Neuron (in vitro differentiated cells): ENCODE data around the gene SCEL.

Experiments used
- H2AFZ ChIP-seq: one replicate; pipeline ENCODE4 v1.6.1; 2013; ENCODE audit warnings: low read depth, mild to moderate bottlenecking, inconsistent platforms, low read length, moderate library complexity
- H3K27me3 ChIP-seq: one replicate; pipeline ENCODE4 v1.6.1; 2013; ENCODE audit warnings: low read length; ENCODE audit not compliant: insufficient read depth
- H3K36me3 ChIP-seq: one replicate; pipeline ENCODE4 v1.6.1; 2013; ENCODE audit warnings: low read length; ENCODE audit not compliant: insufficient read depth
- H3K4me1 ChIP-seq: one replicate; pipeline ENCODE4 v1.6.1; 2013; ENCODE audit warnings: low read length; ENCODE audit not compliant: insufficient read depth
- H3K4me3 ChIP-seq: 2 replicates; pipeline ENCODE4 v1.5.1; 2013; ENCODE audit warnings: mild to moderate bottlenecking, low read length, moderate library complexity
- H3K9me3 ChIP-seq: one replicate; pipeline ENCODE4 v1.6.1; 2013; ENCODE audit warnings: low read length

SCEL gene

GRCh38 chr13:77548594-77548993 lies 13.1 kb downstream of the SCEL start:
- Histone ChIP-seq H2AFZ (no peak overlapping the region), H3K4me3 (no peak overlapping the region), H3K27me3 (no peaks in the 10 kb centered on the region), H3K4me1 (no peaks in the 10 kb centered on the region), H3K36me3 (no peaks in the 10 kb centered on the region), H3K9me3 (no peaks in the 10 kb centered on the region)

DNA sequence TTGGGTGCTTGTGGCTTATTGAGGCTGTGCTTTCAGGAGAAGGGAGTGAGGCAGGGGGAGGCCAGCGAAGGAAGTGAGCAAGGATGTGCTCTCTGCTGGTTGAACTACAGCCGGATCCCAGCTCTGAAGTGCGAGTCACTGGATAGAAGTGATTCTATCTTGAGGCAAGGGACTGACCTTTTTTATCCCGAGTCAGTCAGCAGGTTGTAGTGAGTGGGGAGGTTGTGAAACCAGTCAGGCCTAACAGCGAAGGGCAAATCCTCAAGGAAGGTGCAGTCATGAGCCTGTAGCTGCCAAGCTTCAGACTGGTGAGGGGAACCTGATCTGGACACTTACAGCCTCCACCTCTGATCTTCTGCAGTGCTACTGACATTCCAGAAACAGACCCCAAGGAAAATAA lies 18.6 kb downstream of the SCEL start:
- H3K27me3 ChIP-seq = no peaks in the 10 kb centered on the region
- H3K9me3 ChIP-seq = no peaks in the 10 kb centered on the region
- no peaks in the 10 kb centered on the region for H3K36me3 ChIP-seq
- H3K4me3 ChIP-seq = no peak overlapping the region
- no peaks in the 10 kb centered on the region for H3K4me1 ChIP-seq
- H2AFZ ChIP-seq = no peak overlapping the region

- H3K4me1 ChIP-seq = no peaks in the 10 kb centered on the region
- H3K27me3 ChIP-seq = no peaks in the 10 kb centered on the region
- no peaks in the 10 kb centered on the region for H3K36me3 ChIP-seq
- no peaks in the 10 kb centered on the region for H3K9me3 ChIP-seq
- H2AFZ ChIP-seq = no peak overlapping the region
- no peak overlapping the region for H3K4me3 ChIP-seq
Measured at GRCh38 chr13:77555246-77555645, 19.7 kb downstream of the SCEL start.

- Histone ChIP-seq H3K4me3 (no peak overlapping the region), H3K36me3 (no peaks in the 10 kb centered on the region), H2AFZ (no peak overlapping the region), H3K27me3 (no peaks in the 10 kb centered on the region), H3K9me3 (no peaks in the 10 kb centered on the region), H3K4me1 (no peaks in the 10 kb centered on the region)
Measured at GRCh38 chr13:77558016-77558415, 22.5 kb downstream of the SCEL start.

DNA sequence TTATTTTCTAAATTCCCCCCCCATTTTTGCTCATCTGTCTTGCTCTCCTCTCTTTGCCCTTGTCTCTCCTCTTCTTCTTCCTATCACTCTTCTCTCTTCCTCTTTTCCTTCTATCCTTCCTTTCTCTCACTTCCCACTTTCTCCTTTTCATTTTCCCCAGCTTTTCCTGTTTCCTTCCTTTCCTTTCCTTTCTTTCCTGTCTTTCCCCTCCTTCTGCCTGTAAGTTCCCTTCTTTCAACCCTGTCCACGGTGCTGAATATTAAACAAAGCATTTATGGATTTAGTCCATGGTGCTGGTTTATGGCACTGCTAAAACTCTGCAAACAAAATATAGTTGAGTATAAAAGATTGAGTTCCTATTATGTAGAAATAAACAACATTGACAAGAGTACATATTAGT lies 27.6 kb downstream of the SCEL start:
- H3K27me3 ChIP-seq = no peaks in the 10 kb centered on the region
- H3K4me3 ChIP-seq = no peak overlapping the region
- no peaks in the 10 kb centered on the region for H3K36me3 ChIP-seq
- no peak overlapping the region for H2AFZ ChIP-seq
- no peaks in the 10 kb centered on the region for H3K9me3 ChIP-seq
- no peaks in the 10 kb centered on the region for H3K4me1 ChIP-seq

- no peak overlapping the region for H2AFZ ChIP-seq
- no peaks in the 10 kb centered on the region for H3K9me3 ChIP-seq
- H3K27me3 ChIP-seq = no peaks in the 10 kb centered on the region
- H3K4me3 ChIP-seq = no peak overlapping the region
- H3K36me3 ChIP-seq = no peaks in the 10 kb centered on the region
- H3K4me1 ChIP-seq = no peaks in the 10 kb centered on the region
Measured at GRCh38 chr13:77565635-77566034, 30.1 kb downstream of the SCEL start.

GRCh38 chr13:77571956-77572355 lies 36.5 kb downstream of the SCEL start:
- no peak overlapping the region for H3K4me3 ChIP-seq
- no peaks in the 10 kb centered on the region for H3K27me3 ChIP-seq
- no peaks in the 10 kb centered on the region for H3K9me3 ChIP-seq
- H3K36me3 ChIP-seq = no peaks in the 10 kb centered on the region
- no peaks in the 10 kb centered on the region for H3K4me1 ChIP-seq
- H2AFZ ChIP-seq = no peak overlapping the region

DNA sequence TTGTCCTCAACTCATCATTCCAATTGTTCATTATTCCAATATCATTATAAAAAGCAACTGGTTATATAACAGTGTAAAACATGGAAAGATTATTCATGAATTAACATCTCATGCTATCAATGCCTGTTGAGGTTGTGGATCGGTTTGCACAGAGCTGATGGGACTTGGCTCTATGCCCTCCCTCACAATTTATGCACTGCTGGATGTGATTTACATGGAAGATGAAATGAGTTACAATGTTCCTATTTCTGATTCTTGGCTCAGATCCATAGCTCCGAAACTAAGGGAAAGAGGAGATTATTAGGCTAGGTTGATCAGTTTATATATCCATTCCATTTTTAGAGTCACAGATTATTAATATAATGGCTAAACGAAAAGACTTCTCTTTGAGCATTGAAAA lies 38.6 kb downstream of the SCEL start:
- Histone ChIP-seq H2AFZ (no peak overlapping the region), H3K27me3 (no peaks in the 10 kb centered on the region), H3K36me3 (no peaks in the 10 kb centered on the region), H3K4me1 (no peaks in the 10 kb centered on the region), H3K9me3 (no peaks in the 10 kb centered on the region), H3K4me3 (no peak overlapping the region)

- Histone ChIP-seq H3K4me1 (peaks cover 10% of the 10 kb centered on the region), H3K36me3 (no peaks in the 10 kb centered on the region), H3K27me3 (no peaks in the 10 kb centered on the region), H2AFZ (no peak overlapping the region), H3K9me3 (no peaks in the 10 kb centered on the region), H3K4me3 (no peak overlapping the region)
Measured at GRCh38 chr13:77579959-77580358, 44.5 kb downstream of the SCEL start.

DNA sequence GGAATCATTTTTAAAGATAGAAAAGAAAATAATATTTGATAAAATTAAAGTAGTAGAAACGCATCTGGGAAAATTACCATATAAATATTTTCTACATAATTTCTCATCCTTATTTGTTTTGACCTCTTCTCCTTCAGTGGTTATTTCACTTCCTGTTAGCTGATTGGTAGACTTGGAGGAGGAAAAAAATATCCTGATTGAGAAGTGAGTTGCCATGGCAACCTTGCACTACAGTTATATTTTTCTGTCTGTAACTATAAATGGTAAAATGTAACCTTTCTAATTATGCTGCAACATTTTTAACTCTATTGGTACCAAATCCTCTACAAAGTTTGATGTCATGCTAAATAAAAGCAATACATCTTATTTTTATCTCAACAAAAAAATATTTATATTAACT lies 45.2 kb downstream of the SCEL start:
- no peaks in the 10 kb centered on the region for H3K36me3 ChIP-seq
- H3K4me1 ChIP-seq = peaks cover 10% of the 10 kb centered on the region
- no peaks in the 10 kb centered on the region for H3K27me3 ChIP-seq
- H2AFZ ChIP-seq = no peak overlapping the region
- no peak overlapping the region for H3K4me3 ChIP-seq
- peaks cover 2% of the 10 kb centered on the region for H3K9me3 ChIP-seq

DNA sequence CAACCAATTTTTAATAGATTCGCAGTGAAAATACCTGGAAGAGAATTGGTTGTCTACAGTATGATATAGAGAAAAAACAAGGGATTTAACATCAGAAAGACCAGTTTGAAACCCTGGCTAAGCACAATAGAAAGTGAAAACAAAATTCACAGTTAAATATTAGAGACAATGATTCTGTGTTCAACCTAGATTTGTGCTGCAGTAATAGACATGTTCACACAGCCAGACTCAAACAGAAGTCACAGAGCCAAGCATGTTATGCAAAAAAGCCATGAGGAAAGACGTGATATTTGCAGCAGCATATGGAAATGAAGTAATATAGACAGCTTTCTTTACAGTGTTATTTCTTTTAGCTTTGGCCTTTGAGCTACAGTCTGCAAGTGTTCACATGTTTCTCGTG lies 48.1 kb downstream of the SCEL start:
- Histone ChIP-seq H3K4me1 (peaks cover 10% of the 10 kb centered on the region), H3K36me3 (no peaks in the 10 kb centered on the region), H3K9me3 (peaks cover 3% of the 10 kb centered on the region), H2AFZ (no peak overlapping the region), H3K4me3 (no peak overlapping the region), H3K27me3 (no peaks in the 10 kb centered on the region)

DNA sequence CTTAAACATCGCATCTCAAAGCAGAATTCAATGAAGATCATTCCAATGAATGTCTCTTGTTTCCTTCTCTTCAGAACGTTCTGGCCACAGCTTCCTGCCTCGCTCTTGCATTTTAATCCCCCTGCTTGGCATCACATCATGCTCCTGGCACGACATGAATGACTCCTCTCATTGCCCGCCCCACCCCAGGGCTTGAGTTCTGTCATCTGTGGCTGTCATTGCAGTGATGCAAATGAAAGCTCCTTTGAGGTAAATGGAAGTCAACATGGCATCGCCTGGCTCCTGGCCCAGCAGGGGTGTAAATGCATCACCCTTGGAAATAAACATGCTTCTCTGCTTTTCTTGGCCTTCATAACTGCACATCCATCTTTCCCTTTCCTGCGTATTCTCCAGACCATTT lies 48.6 kb downstream of the SCEL start:
- H2AFZ ChIP-seq = no peak overlapping the region
- H3K4me1 ChIP-seq = peaks cover 10% of the 10 kb centered on the region
- H3K27me3 ChIP-seq = no peaks in the 10 kb centered on the region
- H3K9me3 ChIP-seq = peaks cover 3% of the 10 kb centered on the region
- H3K4me3 ChIP-seq = no peak overlapping the region
- H3K36me3 ChIP-seq = no peaks in the 10 kb centered on the region

DNA sequence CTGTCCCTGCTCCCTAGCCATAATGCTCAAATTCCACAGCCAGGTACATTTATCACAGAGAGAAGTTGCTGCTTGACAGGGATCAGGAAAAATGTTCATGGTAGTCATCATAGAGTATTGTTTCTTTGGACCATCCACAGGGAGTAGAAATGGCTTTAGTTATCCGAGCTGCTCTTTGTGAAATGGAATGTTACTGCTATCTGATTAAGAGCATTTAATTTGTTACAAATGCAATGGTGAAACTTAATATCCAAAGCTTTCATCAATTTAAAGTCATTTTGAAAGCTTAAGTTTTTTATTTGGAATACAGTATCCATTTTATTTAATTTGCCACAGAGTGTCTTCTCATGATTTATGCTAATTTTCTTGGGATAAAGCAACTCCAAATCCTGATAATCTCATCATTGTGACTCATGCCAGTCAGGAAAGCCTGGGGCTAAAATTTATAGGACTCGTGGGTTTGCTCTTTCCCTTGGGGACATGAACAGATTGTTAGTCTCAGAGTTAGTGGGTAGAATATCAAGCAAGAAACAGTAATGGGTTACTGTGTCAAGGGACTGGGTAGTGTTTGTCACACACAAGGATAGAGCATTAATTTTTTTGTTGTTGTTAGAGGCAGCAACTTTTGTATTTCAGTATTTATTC lies 59.8 kb downstream of the SCEL start:
- H3K36me3 ChIP-seq = no peaks in the 10 kb centered on the region
- H3K27me3 ChIP-seq = no peaks in the 10 kb centered on the region
- H3K9me3 ChIP-seq = peaks cover 4% of the 10 kb centered on the region
- H3K4me1 ChIP-seq = peaks cover 4% of the 10 kb centered on the region
- H3K4me3 ChIP-seq = no peak overlapping the region
- H2AFZ ChIP-seq = no peak overlapping the region

DNA sequence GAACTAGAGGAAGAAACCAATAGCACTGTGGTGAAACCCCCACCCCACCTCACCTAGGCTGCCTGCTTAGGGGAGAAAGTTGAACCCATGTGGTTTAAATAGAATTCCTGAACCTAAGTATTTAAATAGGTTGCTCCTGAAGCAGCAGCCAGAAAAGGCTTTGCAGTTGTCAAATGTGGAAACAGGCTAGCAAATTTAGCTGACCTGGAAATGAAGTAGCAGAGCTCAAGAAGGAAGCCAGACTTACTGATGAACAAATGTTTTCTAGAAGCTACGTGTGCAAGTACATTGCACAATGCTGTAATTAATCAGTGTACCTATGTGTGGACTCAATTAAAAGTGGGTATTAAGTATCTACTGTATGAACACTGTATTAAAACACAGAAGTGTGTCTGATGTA lies 61.3 kb downstream of the SCEL start:
- Histone ChIP-seq H3K4me3 (no peak overlapping the region), H3K27me3 (no peaks in the 10 kb centered on the region), H3K36me3 (no peaks in the 10 kb centered on the region), H3K4me1 (peaks cover 4% of the 10 kb centered on the region), H2AFZ (no peak overlapping the region), H3K9me3 (peaks cover 4% of the 10 kb centered on the region)
